BE2C (cell line): ENCODE measurements around the gene ZCCHC24.

Experiments
- DNase-seq: peaks from one replicate; pipeline ENCODE4 v3.0.0-alpha.2; 2020
- H3K27me3 ChIP-seq: fragments of 250-450 bp; sonication (Bioruptor Pico); 2 replicates; pipeline ENCODE4 v1.5.1; 2020; ENCODE audit warnings: mild to moderate bottlenecking
- H3K36me3 ChIP-seq: fragments of 250-450 bp; sonication (Bioruptor Pico); 2 replicates; pipeline ENCODE4 v1.5.1; 2020; ENCODE audit warnings: mild to moderate bottlenecking
- H3K4me1 ChIP-seq: fragments of 250-450 bp; sonication (Bioruptor Pico); 2 replicates; pipeline ENCODE4 v1.5.1; 2020
- H3K4me3 ChIP-seq: 2 replicates; pipeline ENCODE4 v1.5.1; 2011; ENCODE audit warnings: low read depth, low read length
- H3K9me3 ChIP-seq: fragments of 250-450 bp; sonication (Bioruptor Pico); 2 replicates; pipeline ENCODE4 v1.5.1; 2020
- CTCF ChIP-seq: IDR thresholded peaks from 2 replicates; pipeline ENCODE4 v1.5.1; 2012; ENCODE audit warnings: mild to moderate bottlenecking, low read depth, low read length

Gene ZCCHC24

GRCh38 chr10:79397051-79397450, 48.4 kb downstream of the ZCCHC24 start:
- TF ChIP-seq CTCF = no peak
- Histone ChIP-seq H3K36me3 (no peaks in the 10 kb centered on the region), H3K27me3 (no peaks in the 10 kb centered on the region), H3K9me3 (no peaks in the 10 kb centered on the region), H3K4me1 (peaks cover 10% of the 10 kb centered on the region), H3K4me3 (no peak overlapping the region)
- DNase-seq = no peak

- no peak for TF ChIP-seq CTCF
- peaks cover 10% of the 10 kb centered on the region for H3K4me1 ChIP-seq
- H3K36me3 ChIP-seq = no peaks in the 10 kb centered on the region
- H3K27me3 ChIP-seq = no peaks in the 10 kb centered on the region
- no peak for DNase-seq
- H3K9me3 ChIP-seq = no peaks in the 10 kb centered on the region
- H3K4me3 ChIP-seq = no peak overlapping the region
Measured at GRCh38 chr10:79396520-79396919, 48.9 kb downstream of the ZCCHC24 start.

- Histone ChIP-seq H3K9me3 (no peaks in the 10 kb centered on the region), H3K4me1 (peaks cover 10% of the 10 kb centered on the region), H3K4me3 (no peak overlapping the region), H3K27me3 (no peaks in the 10 kb centered on the region), H3K36me3 (no peaks in the 10 kb centered on the region)
- no peak for DNase-seq
- no peak for TF ChIP-seq CTCF
Measured at GRCh38 chr10:79394664-79395063, 50.8 kb downstream of the ZCCHC24 start.

- peaks cover 10% of the 10 kb centered on the region for H3K4me1 ChIP-seq
- no peak for TF ChIP-seq CTCF
- DNase-seq = no peak
Measured at GRCh38 chr10:79393924-79394610, 51.4 kb downstream of the ZCCHC24 start.

GRCh38 chr10:79393221-79393923, 52.1 kb downstream of the ZCCHC24 start:
- no peak for TF ChIP-seq CTCF
- Histone ChIP-seq H3K4me1 (peaks cover 6% of the 10 kb centered on the region), H3K36me3 (no peaks in the 10 kb centered on the region), H3K4me3 (no peak overlapping the region), H3K27me3 (no peaks in the 10 kb centered on the region), H3K9me3 (no peaks in the 10 kb centered on the region)
- no peak for DNase-seq

More at GRCh38 chr10:79393924-79394610, 51.4 kb downstream of the ZCCHC24 start:
- no peaks in the 10 kb centered on the region for H3K9me3 ChIP-seq
- no peak overlapping the region for H3K4me3 ChIP-seq
- H3K36me3 ChIP-seq = no peaks in the 10 kb centered on the region
- H3K27me3 ChIP-seq = no peaks in the 10 kb centered on the region

DNA sequence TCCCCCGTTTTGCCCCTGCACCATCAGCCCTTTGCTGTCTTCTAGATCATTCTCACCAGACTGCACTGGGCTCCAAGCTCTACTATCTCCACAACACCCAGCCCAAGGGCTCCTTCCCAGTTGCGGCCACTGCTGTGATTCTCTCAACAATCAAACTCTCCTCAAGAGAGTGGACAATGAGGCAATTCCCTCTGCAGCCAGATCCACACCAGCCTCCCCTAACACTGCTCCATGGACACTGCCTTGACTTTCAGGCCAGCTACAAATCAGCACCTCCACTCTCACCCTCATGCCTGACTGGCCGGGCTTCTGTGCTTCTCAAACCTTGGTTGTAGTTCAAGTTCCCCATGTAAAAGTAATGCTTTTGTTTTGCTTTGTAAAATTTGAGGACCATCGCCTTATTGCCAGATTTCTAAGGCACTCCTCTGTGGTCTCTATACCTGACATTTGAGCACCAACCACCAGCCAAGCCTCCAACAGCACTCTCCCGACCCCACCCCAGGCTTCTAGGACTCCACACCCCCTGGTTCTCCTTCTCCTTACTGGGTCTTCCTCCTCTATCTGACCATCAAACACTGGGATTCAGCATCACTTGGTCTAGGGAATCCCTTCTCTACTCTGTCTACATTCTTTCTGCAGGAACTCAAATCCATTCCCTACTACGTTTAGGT, 52.8 kb downstream of the ZCCHC24 start:
- no peaks in the 10 kb centered on the region for H3K9me3 ChIP-seq
- 0 out of 2 replicates have a peak, but pooled peaks cover 2% of the 10 kb centered on the region for H3K4me1 ChIP-seq
- H3K4me3 ChIP-seq = no peak overlapping the region
- no peak for DNase-seq
- H3K36me3 ChIP-seq = no peaks in the 10 kb centered on the region
- no peak for TF ChIP-seq CTCF
- H3K27me3 ChIP-seq = no peaks in the 10 kb centered on the region
